Prostate gland (tissue), 2 donors: ENCODE results near the gene MXD4.

Experiments used
- POLR2A ChIP-seq: fragments of 450-650 bp; IDR thresholded peaks from one replicate; pipeline ENCODE4 v1.6.1; 2016; ENCODE audit warnings: antibody characterized with exemption, mild to moderate bottlenecking
- TF ChIP-seq, protein P1 (sequence below), 4 experiments: fragments of 200-600 bp in 2 of 4; fragments of 450-650 bp in 2 of 4; sonication (generic) in 2 of 4; IDR thresholded peaks; 1 replicate in 3 of 4; 2 replicates in 1 of 4; pipeline ENCODE4 v1.5.1; 2016 to 2019; ENCODE audit warnings: antibody characterized with exemption in 4 of 4, mild to moderate bottlenecking in 2 of 4, moderate library complexity in 2 of 4

DNA sequence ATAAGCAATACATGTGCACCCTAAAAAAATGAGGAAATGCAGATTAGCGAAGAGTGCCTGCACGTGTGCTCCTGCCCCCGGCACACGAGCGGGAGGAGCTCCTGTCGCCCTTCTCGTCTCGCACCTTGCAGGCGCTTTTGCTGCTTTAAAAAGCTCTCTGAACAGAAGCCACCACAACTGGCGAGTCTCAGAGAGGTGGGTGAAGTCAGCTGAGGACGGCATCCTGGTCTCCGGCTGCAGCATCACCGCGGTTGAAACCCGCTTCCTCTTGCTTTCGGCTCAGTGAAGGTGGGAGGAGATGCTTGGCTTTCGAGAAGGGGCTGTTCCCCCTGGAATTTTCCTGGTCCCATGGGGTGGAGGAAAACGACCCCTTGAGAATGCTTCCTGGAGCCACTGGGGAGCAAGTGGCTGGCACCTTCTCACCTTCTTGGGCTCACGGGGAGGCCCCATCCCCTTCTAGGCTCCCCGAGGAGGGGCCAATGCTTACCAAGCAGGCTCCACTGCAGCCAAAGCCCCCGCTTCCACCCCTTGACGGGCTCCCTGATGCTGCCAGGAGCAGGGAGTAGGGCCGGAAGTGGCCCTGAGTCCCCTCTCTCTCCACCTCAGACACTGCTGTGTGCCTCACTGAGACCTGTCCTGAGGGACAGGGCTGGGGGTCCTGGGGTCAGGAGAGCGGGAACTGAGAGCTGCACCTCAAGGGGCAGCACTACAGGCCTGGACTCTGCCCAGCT lies 29.2 kb upstream of the MXD4 start:
- TF ChIP-seq POLR2A: no peak
- TF ChIP-seq, protein P1, sequence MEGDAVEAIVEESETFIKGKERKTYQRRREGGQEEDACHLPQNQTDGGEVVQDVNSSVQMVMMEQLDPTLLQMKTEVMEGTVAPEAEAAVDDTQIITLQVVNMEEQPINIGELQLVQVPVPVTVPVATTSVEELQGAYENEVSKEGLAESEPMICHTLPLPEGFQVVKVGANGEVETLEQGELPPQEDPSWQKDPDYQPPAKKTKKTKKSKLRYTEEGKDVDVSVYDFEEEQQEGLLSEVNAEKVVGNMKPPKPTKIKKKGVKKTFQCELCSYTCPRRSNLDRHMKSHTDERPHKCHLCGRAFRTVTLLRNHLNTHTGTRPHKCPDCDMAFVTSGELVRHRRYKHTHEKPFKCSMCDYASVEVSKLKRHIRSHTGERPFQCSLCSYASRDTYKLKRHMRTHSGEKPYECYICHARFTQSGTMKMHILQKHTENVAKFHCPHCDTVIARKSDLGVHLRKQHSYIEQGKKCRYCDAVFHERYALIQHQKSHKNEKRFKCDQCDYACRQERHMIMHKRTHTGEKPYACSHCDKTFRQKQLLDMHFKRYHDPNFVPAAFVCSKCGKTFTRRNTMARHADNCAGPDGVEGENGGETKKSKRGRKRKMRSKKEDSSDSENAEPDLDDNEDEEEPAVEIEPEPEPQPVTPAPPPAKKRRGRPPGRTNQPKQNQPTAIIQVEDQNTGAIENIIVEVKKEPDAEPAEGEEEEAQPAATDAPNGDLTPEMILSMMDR (IDR thresholded peaks at IDR 0.05): no peak
